SK-N-SH (cell line): ENCODE measurements around the gene NHP2. TPM values are rescaled to one million over a fixed set of nuclear protein-coding genes. Genes with fewer than 3 reads are reported as not detected.

ENCODE experiments used
- CTCF ChIA-PET: fragments of 300-600, 350-600 bp; formaldehyde crosslinking; extraction: SDS; loops from one replicate; lab custom pipeline; 2021; lab: Yijun Ruan, JAX
- POLR2A ChIA-PET: fragments of 350-600 bp; sonication (Branson Sonifier 250); formaldehyde crosslinking; extraction: SDS; loops from one replicate; lab custom pipeline; 2020; ENCODE audit warnings: antibody characterized with exemption, inconsistent platforms; lab: Yijun Ruan, JAX
- DNase-seq: peaks from one replicate; pipeline ENCODE4 v3.0.0; 2012
- H2AFZ ChIP-seq: fragments of 200-600 bp; sonication (generic); 2 replicates; pipeline ENCODE4 v1.8.1; 2016; ENCODE audit warnings: antibody characterized with exemption, mild to moderate bottlenecking, low read depth
- H3F3A ChIP-seq: fragments of 200-600 bp; sonication (generic); replicated peaks from 2 replicates; pipeline ENCODE3; 2016; ENCODE audit warnings: antibody characterized with exemption, mild to moderate bottlenecking; ENCODE audit not compliant: insufficient read depth
- H3K27ac ChIP-seq, 2 experiments: fragments of 200-500 bp in 1 of 2; fragments of 200-600 bp in 1 of 2; sonication (Bioruptor generic) in 1 of 2; sonication (generic), shearing (Covaris generic) in 1 of 2; 2 replicates each; pipeline versions ENCODE4 v1.5.1 to v1.6.1; 2014 to 2016; ENCODE audit warnings: low read depth in 2 of 2, inconsistent platforms in 1 of 2, low read length in 1 of 2, mild to moderate bottlenecking in 1 of 2, mixed read lengths in 1 of 2
- H3K27me3 ChIP-seq: fragments of 200-600 bp; sonication (generic), shearing (Covaris generic); 2 replicates; pipeline ENCODE4 v1.6.1; 2016; ENCODE audit warnings: mixed run types; ENCODE audit not compliant: insufficient read depth
- H3K36me3 ChIP-seq, 2 experiments: fragments of 200-500 bp in 1 of 2; fragments of 200-600 bp in 1 of 2; sonication (Bioruptor generic) in 1 of 2; sonication (generic) in 1 of 2; replicated peaks in 1 of 2; 2 replicates each; pipeline versions ENCODE3 to v1.5.1; 2014 to 2016; ENCODE audit warnings: low read length in 1 of 2, mild to moderate bottlenecking in 1 of 2; ENCODE audit not compliant: insufficient read depth in 2 of 2, control insufficient read depth in 1 of 2
- H3K4me1 ChIP-seq, 2 experiments: fragments of 200-500 bp in 1 of 2; fragments of 200-600 bp in 1 of 2; sonication (Bioruptor generic) in 1 of 2; sonication (generic), shearing (Covaris generic) in 1 of 2; 2 replicates each; pipeline versions ENCODE4 v1.5.1 to v1.6.1; 2014 to 2016; ENCODE audit warnings: low read depth in 1 of 2, low read length in 1 of 2, mixed run types in 1 of 2; ENCODE audit not compliant: insufficient read depth in 2 of 2, control insufficient read depth in 1 of 2
- H3K4me2 ChIP-seq: fragments of 200-600 bp; sonication (generic), shearing (Covaris generic); 2 replicates; pipeline ENCODE4 v1.6.1; 2017; ENCODE audit warnings: mixed run types
- H3K4me3 ChIP-seq, 2 experiments: fragments of 200-500 bp in 1 of 2; fragments of 200-600 bp in 1 of 2; sonication (Bioruptor generic) in 1 of 2; sonication (generic), shearing (Covaris generic) in 1 of 2; 2 replicates each; pipeline versions ENCODE4 v1.5.1 to v1.8.1; 2014 to 2016; ENCODE audit warnings: low read depth in 2 of 2, inconsistent platforms in 1 of 2, low read length in 1 of 2, mild to moderate bottlenecking in 1 of 2, mixed read lengths in 1 of 2, moderate library complexity in 1 of 2
- H3K79me2 ChIP-seq: fragments of 200-600 bp; sonication (generic); 2 replicates; pipeline ENCODE4 v1.8.1; 2017; ENCODE audit warnings: mild to moderate bottlenecking; ENCODE audit not compliant: insufficient read depth
- H3K9ac ChIP-seq: fragments of 200-600 bp; sonication (generic); 2 replicates; pipeline ENCODE4 v1.6.1; 2017; ENCODE audit warnings: mixed run types
- H3K9me2 ChIP-seq: fragments of 200-600 bp; sonication (generic); 2 replicates; pipeline ENCODE4 v1.6.1; 2017; ENCODE audit warnings: mixed run types
- H3K9me3 ChIP-seq: fragments of 200-600 bp; sonication (generic); 2 replicates; pipeline ENCODE4 v1.6.1; 2017; ENCODE audit warnings: mixed run types, mild to moderate bottlenecking, moderate library complexity
- H4K20me1 ChIP-seq: fragments of 200-600 bp; sonication (generic); 2 replicates; pipeline ENCODE4 v1.6.1; 2017; ENCODE audit warnings: mild to moderate bottlenecking, mixed run types; ENCODE audit not compliant: insufficient read depth
- CHD2 ChIP-seq: fragments of 150-350 bp; IDR thresholded peaks from 2 replicates; pipeline ENCODE4 v1.6.1; 2018; ENCODE audit warnings: low read length; ENCODE audit not compliant: partially characterized antibody
- ELF1 ChIP-seq: IDR thresholded peaks from 2 replicates; pipeline ENCODE4 v1.4.0; 2012
- EP300 ChIP-seq, 2 experiments: IDR thresholded peaks; 2 replicates each; pipeline versions ENCODE4 v1.4.0 to v1.6.1; 2012; ENCODE audit warnings: borderline replicate concordance in 1 of 2, low read depth in 1 of 2, low read length in 1 of 2
- FOXM1 ChIP-seq: IDR thresholded peaks from 2 replicates; pipeline ENCODE4 v1.4.0; 2012; ENCODE audit warnings: low read depth, mild to moderate bottlenecking
- GATA2 ChIP-seq: sonication (generic); formaldehyde crosslinking; IDR thresholded peaks from 2 replicates; pipeline ENCODE4 v1.5.0; 2020; ENCODE audit warnings: mild to moderate bottlenecking, missing genetic modification reagents
- MAX ChIP-seq: IDR thresholded peaks from 2 replicates; pipeline ENCODE4 v1.4.0; 2012; ENCODE audit warnings: low read depth
- MEF2A ChIP-seq: IDR thresholded peaks from 2 replicates; pipeline ENCODE4 v1.4.0; 2012; ENCODE audit warnings: low read depth, borderline replicate concordance
- MXI1 ChIP-seq: IDR thresholded peaks from 2 replicates; pipeline ENCODE4 v1.6.1; 2012; ENCODE audit warnings: mild to moderate bottlenecking, low read depth, low read length, improper control_type of control experiment
- RAD21 ChIP-seq: IDR thresholded peaks from 2 replicates; pipeline ENCODE4 v1.6.1; 2012; ENCODE audit warnings: mild to moderate bottlenecking, low read length
- RXRA ChIP-seq: IDR thresholded peaks from 2 replicates; pipeline ENCODE4 v1.4.0; 2012; ENCODE audit warnings: low read depth, mild to moderate bottlenecking, borderline replicate concordance
- SIN3A ChIP-seq: IDR thresholded peaks from 2 replicates; pipeline ENCODE4 v1.6.1; 2012; ENCODE audit warnings: low read depth, mild to moderate bottlenecking, low read length, moderate library complexity, borderline replicate concordance
- SMC3 ChIP-seq: IDR thresholded peaks from 2 replicates; pipeline ENCODE4 v1.6.1; 2012; ENCODE audit warnings: low read depth, low read length, improper control_type of control experiment
- TAF1 ChIP-seq: IDR thresholded peaks from 2 replicates; pipeline ENCODE4 v1.6.1; 2012; ENCODE audit warnings: low read depth, mild to moderate bottlenecking, low read length, moderate library complexity, borderline replicate concordance
- USF2 ChIP-seq: fragments of 150-350 bp; IDR thresholded peaks from 2 replicates; pipeline ENCODE4 v1.6.1; 2017; ENCODE audit warnings: antibody characterized with exemption, low read length, low read depth, borderline replicate concordance
- YY1 ChIP-seq: IDR thresholded peaks from 2 replicates; pipeline ENCODE4 v1.4.0; 2012; ENCODE audit warnings: low read depth, mild to moderate bottlenecking
- WGBS: methylation state at CpG from one replicate; pipeline ENCODE4 v1.1.6; 2017; ENCODE audit warnings: low lambda C conversion rate; 5-methylcytosine and 5-hydroxymethylcytosine counted together
- polyA plus RNA-seq, 3 experiments: library from polyadenylated mRNA; depleted of rRNA; stranded (reverse); fragments of >200 nt; gene quantifications; 2 replicates each; pipeline ENCODE4 v1.2.3, GENCODE V29; 2012
- TF ChIP-seq, protein P1 (sequence below): IDR thresholded peaks from 2 replicates; pipeline ENCODE4 v1.6.1; 2012; ENCODE audit warnings: mild to moderate bottlenecking, low read depth, low read length, moderate library complexity

The NHP2 gene
- polyA plus RNA-seq, 1 of the 3 experiments (the other 2 are of a cell fraction) = 455 TPM

- 50% methylated on average over 2 of the region's 2 CpGs for WGBS
- H3K36me3 ChIP-seq = peaks cover 12 to 13% of the 10 kb centered on the region in 2 experiments
- POLR2A ChIA-PET = no interaction called here
- H3K4me2 ChIP-seq = no peak overlapping the region
- CTCF ChIA-PET = interaction anchor here (1.0 to 3.3 kb wide), 2 partner anchors 44 to 126 kb away, joined by 4 to 24 read pairs; no protein-coding TSS in a partner anchor
- H3K9me3 ChIP-seq = no peaks in the 10 kb centered on the region
- peaks cover 3% of the 10 kb centered on the region for H3F3A ChIP-seq
- no peaks in the 10 kb centered on the region for H3K9me2 ChIP-seq
- H3K4me3 ChIP-seq = no peak overlapping the region
- no peaks in the 10 kb centered on the region for H3K27me3 ChIP-seq
- peaks cover 35% of the 10 kb centered on the region for H3K79me2 ChIP-seq
- H3K27ac ChIP-seq = no peak overlapping the region
- peaks cover 9 to 11% of the 10 kb centered on the region in 2 experiments for H3K4me1 ChIP-seq
- TF ChIP-seq RAD21 = no peak
- TF ChIP-seq YY1 = no peak
- TF ChIP-seq MXI1 = no peak
- TF ChIP-seq EP300 (IDR thresholded peaks at IDR 0.05; ENCODE audit: borderline replicate concordance in 1 of 2, low read depth in 1 of 2, low read length in 1 of 2) = no peak
- no peak for TF ChIP-seq USF2
- TF ChIP-seq RXRA = no peak
- TF ChIP-seq ELF1 = no peak
- TF ChIP-seq GATA2 = no peak
- no peak for TF ChIP-seq SMC3
- no peak for TF ChIP-seq SIN3A
- TF ChIP-seq FOXM1 = no peak
- TF ChIP-seq MAX = no peak
- TF ChIP-seq, protein P1, sequence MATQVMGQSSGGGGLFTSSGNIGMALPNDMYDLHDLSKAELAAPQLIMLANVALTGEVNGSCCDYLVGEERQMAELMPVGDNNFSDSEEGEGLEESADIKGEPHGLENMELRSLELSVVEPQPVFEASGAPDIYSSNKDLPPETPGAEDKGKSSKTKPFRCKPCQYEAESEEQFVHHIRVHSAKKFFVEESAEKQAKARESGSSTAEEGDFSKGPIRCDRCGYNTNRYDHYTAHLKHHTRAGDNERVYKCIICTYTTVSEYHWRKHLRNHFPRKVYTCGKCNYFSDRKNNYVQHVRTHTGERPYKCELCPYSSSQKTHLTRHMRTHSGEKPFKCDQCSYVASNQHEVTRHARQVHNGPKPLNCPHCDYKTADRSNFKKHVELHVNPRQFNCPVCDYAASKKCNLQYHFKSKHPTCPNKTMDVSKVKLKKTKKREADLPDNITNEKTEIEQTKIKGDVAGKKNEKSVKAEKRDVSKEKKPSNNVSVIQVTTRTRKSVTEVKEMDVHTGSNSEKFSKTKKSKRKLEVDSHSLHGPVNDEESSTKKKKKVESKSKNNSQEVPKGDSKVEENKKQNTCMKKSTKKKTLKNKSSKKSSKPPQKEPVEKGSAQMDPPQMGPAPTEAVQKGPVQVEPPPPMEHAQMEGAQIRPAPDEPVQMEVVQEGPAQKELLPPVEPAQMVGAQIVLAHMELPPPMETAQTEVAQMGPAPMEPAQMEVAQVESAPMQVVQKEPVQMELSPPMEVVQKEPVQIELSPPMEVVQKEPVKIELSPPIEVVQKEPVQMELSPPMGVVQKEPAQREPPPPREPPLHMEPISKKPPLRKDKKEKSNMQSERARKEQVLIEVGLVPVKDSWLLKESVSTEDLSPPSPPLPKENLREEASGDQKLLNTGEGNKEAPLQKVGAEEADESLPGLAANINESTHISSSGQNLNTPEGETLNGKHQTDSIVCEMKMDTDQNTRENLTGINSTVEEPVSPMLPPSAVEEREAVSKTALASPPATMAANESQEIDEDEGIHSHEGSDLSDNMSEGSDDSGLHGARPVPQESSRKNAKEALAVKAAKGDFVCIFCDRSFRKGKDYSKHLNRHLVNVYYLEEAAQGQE = no peak
- no peak for TF ChIP-seq MEF2A
- no peak for TF ChIP-seq CHD2
- no peak for TF ChIP-seq TAF1
- TF ChIP-seq, all 33 proteins: peak for 0
- DNase-seq = no peak
- Histone ChIP-seq H3K9ac (no peak overlapping the region), H2AFZ (no peak overlapping the region), H4K20me1 (peaks cover 17% of the 10 kb centered on the region)
Measured at GRCh38 chr5:178201927-178202235, 48.2 kb upstream of the NHP2 start.
